CMK (cell line): ENCODE measurements around the gene ZNF213.

Source experiments
- DNase-seq: peaks from one replicate; pipeline ENCODE4 v3.0.0-alpha.2; 2010; ENCODE audit warnings: low read depth

Gene ZNF213

GRCh38 chr16:3134338-3135125 is at the start of gene ZNF213:
TSS of gene ZNF213 (plus strand) at chr16:3135029. CDS start at chr16:3137281, 2,252 bp downstream.
- peak; percentile 97 for DNase-seq

GRCh38 chr16:3085868-3086595 is 48.8 kb upstream of the ZNF213 start:
- no peak for DNase-seq

- no peak for DNase-seq
Measured at GRCh38 chr16:3086596-3087242, 48.1 kb upstream of the ZNF213 start.

- no peak for DNase-seq
Measured at GRCh38 chr16:3087243-3088235, 47.3 kb upstream of the ZNF213 start.

GRCh38 chr16:3088450-3088849 is 46.4 kb upstream of the ZNF213 start:
- no peak for DNase-seq

GRCh38 chr16:3088925-3089716 is 45.7 kb upstream of the ZNF213 start:
- no peak for DNase-seq

GRCh38 chr16:3089717-3090592 is 44.9 kb upstream of the ZNF213 start:
- no peak for DNase-seq

GRCh38 chr16:3091551-3091950 is 43.3 kb upstream of the ZNF213 start:
- DNase-seq: no peak

- no peak for DNase-seq
Measured at GRCh38 chr16:3092501-3092941, 42.3 kb upstream of the ZNF213 start.

- no peak for DNase-seq
Measured at GRCh38 chr16:3094289-3095027, 40.4 kb upstream of the ZNF213 start.

GRCh38 chr16:3095869-3096268 is 39.0 kb upstream of the ZNF213 start:
- DNase-seq: no peak

- DNase-seq: no peak
Measured at GRCh38 chr16:3096362-3096761, 38.5 kb upstream of the ZNF213 start.

GRCh38 chr16:3097266-3097665 is 37.6 kb upstream of the ZNF213 start:
- no peak for DNase-seq

- DNase-seq: no peak
Measured at GRCh38 chr16:3098459-3099394, 36.1 kb upstream of the ZNF213 start, which contains the start of gene ZSCAN10. TSS of gene ZSCAN10 (minus strand) at chr16:3099294. CDS start at chr16:3092937, 6,357 bp downstream.

- no peak for DNase-seq
Measured at GRCh38 chr16:3099395-3099731, 35.5 kb upstream of the ZNF213 start.

GRCh38 chr16:3099732-3100499 is 34.9 kb upstream of the ZNF213 start:
- DNase-seq: peak; percentile 92
